K562 (cell line): ENCODE results near the gene ARL3. TPM values are rescaled to one million over a fixed set of nuclear protein-coding genes. Genes with fewer than 3 reads are reported as not detected.

Source experiments
- CREB1 ChIP-seq, 2 experiments: sonication (generic) in 1 of 2; formaldehyde crosslinking in 1 of 2; IDR thresholded peaks; 2 replicates each; pipeline versions ENCODE4 v1.6.1 to v1.8.0; 2012 to 2022; ENCODE audit warnings: inconsistent platforms in 1 of 2, mild to moderate bottlenecking in 1 of 2, missing genetic modification reagents in 1 of 2, moderate library complexity in 1 of 2
- CXXC5 ChIP-seq: fragments of 250-450 bp; sonication (Bioruptor Pico); IDR thresholded peaks from 2 replicates; pipeline ENCODE4 v1.8.0; 2022; ENCODE audit warnings: inconsistent platforms, mild to moderate bottlenecking, moderate library complexity
- KAT2B ChIP-seq: IDR thresholded peaks from one replicate; pipeline ENCODE4 v1.6.1; 2012; ENCODE audit warnings: low read depth, mild to moderate bottlenecking, control low read depth, inconsistent platforms, low read length, moderate library complexity
- MAZ ChIP-seq, 2 experiments: fragments of 450-650 bp in 1 of 2; sonication (generic) in 1 of 2; formaldehyde crosslinking; IDR thresholded peaks in 1 of 2; conservative IDR thresholded peaks in 1 of 2; 2 replicates each; pipeline versions ENCODE4 v1.4.0 to v1.5.0; 2020; ENCODE audit warnings: mild to moderate bottlenecking in 1 of 2, missing genetic modification reagents in 1 of 2
- POLR2G ChIP-seq: fragments of 200-400 bp; formaldehyde crosslinking; IDR thresholded peaks from 2 replicates; pipeline ENCODE4 v1.6.1; 2017; ENCODE audit warnings: low read depth, mild to moderate bottlenecking, antibody characterized with exemption, low read length, moderate library complexity
- YY1 ChIP-seq, 3 experiments: IDR thresholded peaks; 2 replicates each; pipeline ENCODE4 v1.6.1; 2011; ENCODE audit warnings: low read length in 2 of 3, mild to moderate bottlenecking in 2 of 3, moderate library complexity in 2 of 3, borderline replicate concordance in 1 of 3, control low read depth in 1 of 3, low read depth in 1 of 3; ENCODE audit not compliant: insufficient read depth in 3 of 3, insufficient replicate concordance in 2 of 3, control insufficient read depth in 1 of 3, insufficient read length in 1 of 3; ENCODE audit errors: extremely low read depth in 1 of 3
- polyA plus RNA-seq, 8 experiments: library from polyadenylated mRNA; depleted of rRNA in 4 of 8; stranded (reverse) in 5 of 8; unstranded in 3 of 8; fragments of >200 nt; fragmentation: Nextera tagmentation in 2 of 8; fragmentation: Illumina TruSeq in 1 of 8; extraction: Ambion mirVana in 2 of 8; extraction: Trizol in 1 of 8; gene quantifications; 2 replicates each; pipeline versions ENCODE4 v1.2.1 to v1.2.3, GENCODE V29; 2011 to 2014; ENCODE audit warnings: inconsistent platforms in 1 of 8, missing spikeins in 1 of 8
- total RNA-seq, 7 experiments: library from RNA; depleted of rRNA in 6 of 7; stranded (reverse); fragments of >200 nt in 6 of 7; fragmentation: Illumina TruSeq in 2 of 7; extraction: Trizol in 2 of 7; gene quantifications; 2 replicates each; pipeline versions ENCODE4 v1.2.1 to v1.2.3, GENCODE V29; 2011 to 2021; ENCODE audit warnings: low replicate concordance in 1 of 7
- TF ChIP-seq, protein P1 (sequence below): fragments of 250-450 bp; sonication (Bioruptor Pico); IDR thresholded peaks from 2 replicates; pipeline ENCODE4 v1.4.0; 2020
- TF ChIP-seq, protein P2 (sequence below), 2 experiments: IDR thresholded peaks; 2 replicates each; pipeline ENCODE4 v1.6.1; 2011; ENCODE audit warnings: borderline replicate concordance in 1 of 2, control low read depth in 1 of 2, low read depth in 1 of 2, low read length in 1 of 2, mild to moderate bottlenecking in 1 of 2, mixed read lengths in 1 of 2, moderate library complexity in 1 of 2; ENCODE audit not compliant: insufficient read depth in 1 of 2, insufficient read length in 1 of 2, poor library complexity in 1 of 2, severe bottlenecking in 1 of 2; ENCODE audit errors: extremely low read depth in 1 of 2
- TF ChIP-seq, protein P3 (sequence below): IDR thresholded peaks from 3 replicates; pipeline ENCODE4 v1.6.1; 2011; ENCODE audit warnings: borderline replicate concordance, mild to moderate bottlenecking, moderate library complexity; ENCODE audit not compliant: insufficient read length; ENCODE audit errors: extremely low read depth
- TF ChIP-seq, protein P4 (sequence below): fragments of 250-450 bp; sonication (Bioruptor Pico); IDR thresholded peaks from 2 replicates; pipeline ENCODE4 v1.4.0; 2020; ENCODE audit warnings: mild to moderate bottlenecking, moderate library complexity

The ARL3 gene
- total and polyA plus RNA-seq, 9 of the 15 experiments (the other 6 are each of a cell fraction or from before 2014, with no cell fraction given), result 2.9 to 8.9 (median 4.8) TPM

DNA sequence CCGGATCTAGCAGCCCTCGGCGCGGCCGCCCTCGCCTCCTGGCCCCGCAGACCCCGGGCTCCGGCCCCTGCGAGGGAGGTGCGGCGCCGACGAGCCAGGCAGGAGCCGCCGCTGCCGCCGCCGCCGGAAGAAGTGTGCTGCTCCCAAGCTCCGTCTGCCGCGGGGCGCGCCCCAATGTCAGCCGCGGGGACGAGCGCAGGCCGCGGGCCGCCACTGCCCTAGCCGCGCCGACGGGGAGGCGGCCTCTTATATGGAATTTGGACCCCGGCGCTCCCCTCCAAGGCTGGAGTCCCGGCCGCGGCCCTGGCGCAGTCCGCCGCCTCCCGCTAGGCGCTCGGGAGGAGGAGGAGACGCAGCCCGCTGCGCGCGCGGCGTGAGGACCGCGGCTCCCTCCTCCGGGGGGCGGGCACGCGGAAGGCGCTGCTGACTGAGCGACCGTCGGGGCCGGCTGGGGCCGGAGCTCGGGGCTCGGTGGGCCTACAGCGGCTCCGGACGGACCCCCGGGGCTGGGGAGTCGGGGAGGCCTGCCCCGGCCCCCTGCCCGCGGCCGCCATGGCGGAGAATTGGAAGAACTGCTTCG is 70.0 kb downstream of the ARL3 start, which contains the start of gene TRIM8 (continued):
- TF ChIP-seq, protein P1, sequence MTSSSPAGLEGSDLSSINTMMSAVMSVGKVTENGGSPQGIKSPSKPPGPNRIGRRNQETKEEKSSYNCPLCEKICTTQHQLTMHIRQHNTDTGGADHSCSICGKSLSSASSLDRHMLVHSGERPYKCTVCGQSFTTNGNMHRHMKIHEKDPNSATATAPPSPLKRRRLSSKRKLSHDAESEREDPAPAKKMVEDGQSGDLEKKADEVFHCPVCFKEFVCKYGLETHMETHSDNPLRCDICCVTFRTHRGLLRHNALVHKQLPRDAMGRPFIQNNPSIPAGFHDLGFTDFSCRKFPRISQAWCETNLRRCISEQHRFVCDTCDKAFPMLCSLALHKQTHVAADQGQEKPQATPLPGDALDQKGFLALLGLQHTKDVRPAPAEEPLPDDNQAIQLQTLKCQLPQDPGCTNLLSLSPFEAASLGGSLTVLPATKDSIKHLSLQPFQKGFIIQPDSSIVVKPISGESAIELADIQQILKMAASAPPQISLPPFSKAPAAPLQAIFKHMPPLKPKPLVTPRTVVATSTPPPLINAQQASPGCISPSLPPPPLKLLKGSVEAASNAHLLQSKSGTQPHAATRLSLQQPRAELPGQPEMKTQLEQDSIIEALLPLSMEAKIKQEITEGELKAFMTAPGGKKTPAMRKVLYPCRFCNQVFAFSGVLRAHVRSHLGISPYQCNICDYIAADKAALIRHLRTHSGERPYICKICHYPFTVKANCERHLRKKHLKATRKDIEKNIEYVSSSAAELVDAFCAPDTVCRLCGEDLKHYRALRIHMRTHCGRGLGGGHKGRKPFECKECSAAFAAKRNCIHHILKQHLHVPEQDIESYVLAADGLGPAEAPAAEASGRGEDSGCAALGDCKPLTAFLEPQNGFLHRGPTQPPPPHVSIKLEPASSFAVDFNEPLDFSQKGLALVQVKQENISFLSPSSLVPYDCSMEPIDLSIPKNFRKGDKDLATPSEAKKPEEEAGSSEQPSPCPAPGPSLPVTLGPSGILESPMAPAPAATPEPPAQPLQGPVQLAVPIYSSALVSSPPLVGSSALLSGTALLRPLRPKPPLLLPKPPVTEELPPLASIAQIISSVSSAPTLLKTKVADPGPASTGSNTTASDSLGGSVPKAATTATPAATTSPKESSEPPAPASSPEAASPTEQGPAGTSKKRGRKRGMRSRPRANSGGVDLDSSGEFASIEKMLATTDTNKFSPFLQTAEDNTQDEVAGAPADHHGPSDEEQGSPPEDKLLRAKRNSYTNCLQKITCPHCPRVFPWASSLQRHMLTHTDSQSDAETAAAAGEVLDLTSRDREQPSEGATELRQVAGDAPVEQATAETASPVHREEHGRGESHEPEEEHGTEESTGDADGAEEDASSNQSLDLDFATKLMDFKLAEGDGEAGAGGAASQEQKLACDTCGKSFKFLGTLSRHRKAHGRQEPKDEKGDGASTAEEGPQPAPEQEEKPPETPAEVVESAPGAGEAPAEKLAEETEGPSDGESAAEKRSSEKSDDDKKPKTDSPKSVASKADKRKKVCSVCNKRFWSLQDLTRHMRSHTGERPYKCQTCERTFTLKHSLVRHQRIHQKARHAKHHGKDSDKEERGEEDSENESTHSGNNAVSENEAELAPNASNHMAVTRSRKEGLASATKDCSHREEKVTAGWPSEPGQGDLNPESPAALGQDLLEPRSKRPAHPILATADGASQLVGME (CRISPR knock-in tag), result peak; percentile 59; the same call in 1 of the 2 replicates
- TF ChIP-seq CREB1 (IDR thresholded peaks at IDR 0.05) (no peak), CREB1 (CRISPR knock-in tag; IDR thresholded peaks at IDR 0.05) (no peak), KAT2B (no peak), MAZ (CRISPR knock-in tag; conservative IDR thresholded peaks at IDR 0.05 in 1 of 2, IDR thresholded peaks at IDR 0.05 in 1 of 2) (peak in 1 of 2 experiments; percentile 29; a peak in 1 of 4 replicates), YY1 (IDR thresholded peaks at IDR 0.05; ENCODE audit: borderline replicate concordance in 1 of 3, control insufficient read depth in 1 of 3, extremely low read depth in 1 of 3, insufficient read depth in 3 of 3, insufficient read length in 1 of 3, insufficient replicate concordance in 2 of 3, low read depth in 1 of 3, low read length in 2 of 3) (peak in 1 of 3 experiments; percentile 24), POLR2G (peak; percentile 75), CXXC5 (CRISPR knock-in tag) (peak; percentile 25)
- TF ChIP-seq, protein P2, sequence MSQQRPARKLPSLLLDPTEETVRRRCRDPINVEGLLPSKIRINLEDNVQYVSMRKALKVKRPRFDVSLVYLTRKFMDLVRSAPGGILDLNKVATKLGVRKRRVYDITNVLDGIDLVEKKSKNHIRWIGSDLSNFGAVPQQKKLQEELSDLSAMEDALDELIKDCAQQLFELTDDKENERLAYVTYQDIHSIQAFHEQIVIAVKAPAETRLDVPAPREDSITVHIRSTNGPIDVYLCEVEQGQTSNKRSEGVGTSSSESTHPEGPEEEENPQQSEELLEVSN (IDR thresholded peaks at IDR 0.05; ENCODE audit: borderline replicate concordance in 1 of 2, extremely low read depth in 1 of 2, insufficient read depth in 1 of 2, insufficient read length in 1 of 2, low read depth in 1 of 2, low read length in 1 of 2, poor library complexity in 1 of 2, severe bottlenecking in 1 of 2), result peak in 1 of 2 experiments; percentile 78
- TF ChIP-seq, protein P3, sequence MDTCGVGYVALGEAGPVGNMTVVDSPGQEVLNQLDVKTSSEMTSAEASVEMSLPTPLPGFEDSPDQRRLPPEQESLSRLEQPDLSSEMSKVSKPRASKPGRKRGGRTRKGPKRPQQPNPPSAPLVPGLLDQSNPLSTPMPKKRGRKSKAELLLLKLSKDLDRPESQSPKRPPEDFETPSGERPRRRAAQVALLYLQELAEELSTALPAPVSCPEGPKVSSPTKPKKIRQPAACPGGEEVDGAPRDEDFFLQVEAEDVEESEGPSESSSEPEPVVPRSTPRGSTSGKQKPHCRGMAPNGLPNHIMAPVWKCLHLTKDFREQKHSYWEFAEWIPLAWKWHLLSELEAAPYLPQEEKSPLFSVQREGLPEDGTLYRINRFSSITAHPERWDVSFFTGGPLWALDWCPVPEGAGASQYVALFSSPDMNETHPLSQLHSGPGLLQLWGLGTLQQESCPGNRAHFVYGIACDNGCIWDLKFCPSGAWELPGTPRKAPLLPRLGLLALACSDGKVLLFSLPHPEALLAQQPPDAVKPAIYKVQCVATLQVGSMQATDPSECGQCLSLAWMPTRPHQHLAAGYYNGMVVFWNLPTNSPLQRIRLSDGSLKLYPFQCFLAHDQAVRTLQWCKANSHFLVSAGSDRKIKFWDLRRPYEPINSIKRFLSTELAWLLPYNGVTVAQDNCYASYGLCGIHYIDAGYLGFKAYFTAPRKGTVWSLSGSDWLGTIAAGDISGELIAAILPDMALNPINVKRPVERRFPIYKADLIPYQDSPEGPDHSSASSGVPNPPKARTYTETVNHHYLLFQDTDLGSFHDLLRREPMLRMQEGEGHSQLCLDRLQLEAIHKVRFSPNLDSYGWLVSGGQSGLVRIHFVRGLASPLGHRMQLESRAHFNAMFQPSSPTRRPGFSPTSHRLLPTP, result no peak
- TF ChIP-seq, protein P4, sequence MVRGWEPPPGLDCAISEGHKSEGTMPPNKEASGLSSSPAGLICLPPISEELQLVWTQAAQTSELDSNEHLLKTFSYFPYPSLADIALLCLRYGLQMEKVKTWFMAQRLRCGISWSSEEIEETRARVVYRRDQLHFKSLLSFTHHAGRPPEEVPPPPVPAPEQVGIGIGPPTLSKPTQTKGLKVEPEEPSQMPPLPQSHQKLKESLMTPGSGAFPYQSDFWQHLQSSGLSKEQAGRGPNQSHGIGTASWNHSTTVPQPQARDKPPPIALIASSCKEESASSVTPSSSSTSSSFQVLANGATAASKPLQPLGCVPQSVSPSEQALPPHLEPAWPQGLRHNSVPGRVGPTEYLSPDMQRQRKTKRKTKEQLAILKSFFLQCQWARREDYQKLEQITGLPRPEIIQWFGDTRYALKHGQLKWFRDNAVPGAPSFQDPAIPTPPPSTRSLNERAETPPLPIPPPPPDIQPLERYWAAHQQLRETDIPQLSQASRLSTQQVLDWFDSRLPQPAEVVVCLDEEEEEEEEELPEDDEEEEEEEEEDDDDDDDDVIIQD, result no peak
